AG09319 (cell line): ENCODE data around the gene SIK2.
"Not testable (repeated sequence)": the region's sequence is repeated elsewhere in the genome, so short reads cannot be mapped to it uniquely, and the experiment has no call there.

Experiments
- DNase-seq: peaks from one replicate; pipeline ENCODE4 v3.0.0-alpha.2; 2010; ENCODE audit warnings: low read depth; ENCODE audit errors: extremely low read depth
- CTCF ChIP-seq: IDR thresholded peaks from 2 replicates; pipeline ENCODE4 v1.5.1; 2011; ENCODE audit warnings: low read depth, mild to moderate bottlenecking, inconsistent platforms, low read length, moderate library complexity

The SIK2 gene

GRCh38 chr11:111700162-111700561 lies 97.9 kb downstream of the SIK2 start:
- no peak for TF ChIP-seq CTCF
- no peak for DNase-seq

- TF ChIP-seq CTCF, result no peak
- DNase-seq, result no peak
Observed at GRCh38 chr11:111702623-111703022, 100.4 kb downstream of the SIK2 start.

GRCh38 chr11:111703576-111703975 lies 101.3 kb downstream of the SIK2 start:
- no peak for DNase-seq
- no peak for TF ChIP-seq CTCF

GRCh38 chr11:111707039-111707690 lies 104.9 kb downstream of the SIK2 start:
- peak; percentile 86 for DNase-seq
- no peak for TF ChIP-seq CTCF

- no peak for TF ChIP-seq CTCF
Observed at GRCh38 chr11:111707691-111708067, 105.4 kb downstream of the SIK2 start.

GRCh38 chr11:111714522-111714921 lies 112.3 kb downstream of the SIK2 start:
- no peak for TF ChIP-seq CTCF
- DNase-seq, result no peak

More at GRCh38 chr11:111707691-111708067, 105.4 kb downstream of the SIK2 start:
- no peak for DNase-seq

- no peak for DNase-seq
- no peak for TF ChIP-seq CTCF
Observed at GRCh38 chr11:111715142-111715816, 113.0 kb downstream of the SIK2 start.

GRCh38 chr11:111717660-111718059 lies 115.4 kb downstream of the SIK2 start:
- not testable (repeated sequence) for DNase-seq
